Uterus (tissue), 4 donors: ENCODE results near the gene ARSA. TPM values are rescaled to one million over a fixed set of nuclear protein-coding genes. Genes with fewer than 3 reads are reported as not detected.
A peak's percentile ranks its signal among the peaks of the same experiment; 100 is the strongest.

ENCODE experiments used
- DNase-seq, 2 donors: peaks; one replicate each; pipeline ENCODE4 v3.0.0-alpha.2; 2019 to 2020
- H3K27ac ChIP-seq, 2 donors: fragments of 200-600 bp; sonication (generic); 1 replicate in 1 of 2; 2 replicates in 1 of 2; pipeline ENCODE4 v1.5.1; 2016 to 2018
- H3K27me3 ChIP-seq, 2 donors: fragments of 200-600 bp; sonication (generic); one replicate each; pipeline ENCODE4 v1.5.1; 2018 to 2019; ENCODE audit warnings: control low read depth in 1 of 2
- H3K36me3 ChIP-seq, 2 donors: fragments of 200-600 bp; sonication (generic); one replicate each; pipeline ENCODE4 v1.5.1; 2019; ENCODE audit warnings: control low read depth in 1 of 2
- H3K4me1 ChIP-seq, 2 donors: fragments of 200-600 bp; sonication (generic); one replicate each; pipeline ENCODE4 v1.5.1; 2018 to 2019; ENCODE audit warnings: control low read depth in 1 of 2
- H3K4me3 ChIP-seq, 2 donors: fragments of 200-600 bp; sonication (generic); 1 replicate in 1 of 2; 2 replicates in 1 of 2; pipeline ENCODE4 v1.5.1; 2018 to 2019; ENCODE audit warnings: mild to moderate bottlenecking in 1 of 2
- H3K9me3 ChIP-seq, 2 donors: fragments of 200-600 bp; sonication (generic); one replicate each; pipeline ENCODE4 v1.5.1; 2019; ENCODE audit warnings: control low read depth in 1 of 2
- POLR2A ChIP-seq, 2 donors: fragments of 450-650 bp; IDR thresholded peaks; one replicate each; pipeline ENCODE4 v1.6.1; 2016; ENCODE audit warnings: antibody characterized with exemption in 2 of 2, mild to moderate bottlenecking in 1 of 2, moderate library complexity in 1 of 2
- intact Hi-C: fragments of 100-400 bp; cut with DNase I; formaldehyde crosslinking; loops from one replicate; pipeline ENCODE4 v1.15.1; 2023; ENCODE audit warnings: low total_unique reads
- total RNA-seq, 4 donors: library from RNA; depleted of rRNA in 3 of 4; stranded (reverse); fragments of >200 nt in 3 of 4; gene quantifications; one replicate each; pipeline versions ENCODE4 v1.1.0 to v1.2.4, GENCODE V29; 2014 to 2023
- TF ChIP-seq, protein P1 (sequence below), 4 experiments: fragments of 200-600 bp in 2 of 4; fragments of 450-650 bp in 2 of 4; sonication (generic) in 2 of 4; IDR thresholded peaks; one replicate each; pipeline ENCODE4 v1.5.1; 2016 to 2019; ENCODE audit warnings: antibody characterized with exemption in 4 of 4, mild to moderate bottlenecking in 2 of 4, moderate library complexity in 1 of 4
- donor health status: DM: yes; HTN: yes; CAD: no.

ARSA gene
- total RNA-seq, 4 donors from 2014 or later: 5.3 to 41.6 (median 10.6) TPM

DNA sequence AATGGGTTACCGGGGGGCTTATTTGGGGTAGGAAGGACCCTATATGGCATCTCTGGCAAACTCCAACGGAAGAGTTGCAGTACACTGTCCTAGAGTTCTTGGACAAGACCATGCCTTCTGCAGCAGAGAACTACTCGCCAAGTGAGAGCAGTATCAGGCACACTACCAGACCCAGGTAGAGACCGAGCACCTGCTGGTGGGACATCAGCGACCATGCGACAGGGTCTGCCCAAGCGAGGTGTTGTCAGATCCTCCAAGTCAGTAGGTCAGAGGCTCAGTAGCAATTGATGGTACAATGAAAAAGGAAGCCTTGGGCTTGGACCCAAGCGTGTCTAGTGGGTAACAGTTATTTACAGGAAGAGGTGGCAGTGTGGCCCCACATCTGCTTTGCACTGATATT, 42.2 kb downstream of the ARSA start:
- no peak overlapping the region for H3K4me3 ChIP-seq
- intact Hi-C loops: no loop called here
- TF ChIP-seq, protein P1, sequence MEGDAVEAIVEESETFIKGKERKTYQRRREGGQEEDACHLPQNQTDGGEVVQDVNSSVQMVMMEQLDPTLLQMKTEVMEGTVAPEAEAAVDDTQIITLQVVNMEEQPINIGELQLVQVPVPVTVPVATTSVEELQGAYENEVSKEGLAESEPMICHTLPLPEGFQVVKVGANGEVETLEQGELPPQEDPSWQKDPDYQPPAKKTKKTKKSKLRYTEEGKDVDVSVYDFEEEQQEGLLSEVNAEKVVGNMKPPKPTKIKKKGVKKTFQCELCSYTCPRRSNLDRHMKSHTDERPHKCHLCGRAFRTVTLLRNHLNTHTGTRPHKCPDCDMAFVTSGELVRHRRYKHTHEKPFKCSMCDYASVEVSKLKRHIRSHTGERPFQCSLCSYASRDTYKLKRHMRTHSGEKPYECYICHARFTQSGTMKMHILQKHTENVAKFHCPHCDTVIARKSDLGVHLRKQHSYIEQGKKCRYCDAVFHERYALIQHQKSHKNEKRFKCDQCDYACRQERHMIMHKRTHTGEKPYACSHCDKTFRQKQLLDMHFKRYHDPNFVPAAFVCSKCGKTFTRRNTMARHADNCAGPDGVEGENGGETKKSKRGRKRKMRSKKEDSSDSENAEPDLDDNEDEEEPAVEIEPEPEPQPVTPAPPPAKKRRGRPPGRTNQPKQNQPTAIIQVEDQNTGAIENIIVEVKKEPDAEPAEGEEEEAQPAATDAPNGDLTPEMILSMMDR (IDR thresholded peaks at IDR 0.05): no peak
- no peak for TF ChIP-seq POLR2A (IDR thresholded peaks at IDR 0.05)
- peaks cover 4 to 7% of the 10 kb centered on the region in 2 donors for H3K4me1 ChIP-seq
- H3K27ac ChIP-seq: no peak overlapping the region
- no peaks in the 10 kb centered on the region for H3K9me3 ChIP-seq
- no peaks in the 10 kb centered on the region for H3K27me3 ChIP-seq
- H3K36me3 ChIP-seq: no peaks in the 10 kb centered on the region
- DNase-seq: no peak

DNA sequence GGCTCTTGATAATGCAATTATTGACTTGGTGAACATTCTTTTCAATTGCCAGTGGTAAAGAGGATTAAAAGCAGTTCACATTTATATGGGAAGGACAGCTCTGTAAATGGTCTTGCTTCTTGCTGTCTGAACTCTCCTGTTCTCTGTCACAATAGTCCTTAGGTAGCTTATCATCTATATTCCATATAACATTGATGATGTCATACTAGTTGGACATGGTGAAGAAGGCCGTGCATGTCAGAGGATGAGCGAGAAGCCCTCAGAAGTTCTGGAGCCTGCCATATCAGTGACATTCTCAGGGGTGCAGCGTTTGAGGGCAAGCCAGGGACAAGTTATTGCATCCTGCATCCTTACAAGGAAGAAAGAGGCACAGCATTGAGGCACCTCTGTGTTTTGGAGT, 42.7 kb downstream of the ARSA start:
- H3K4me1 ChIP-seq: peaks cover 4 to 7% of the 10 kb centered on the region in 2 donors
- H3K9me3 ChIP-seq: no peaks in the 10 kb centered on the region
- TF ChIP-seq, protein P1 (IDR thresholded peaks at IDR 0.05): no peak
- no peak for TF ChIP-seq POLR2A (IDR thresholded peaks at IDR 0.05)
- no peak overlapping the region for H3K27ac ChIP-seq
- H3K27me3 ChIP-seq: no peaks in the 10 kb centered on the region
- DNase-seq: no peak
- H3K36me3 ChIP-seq: no peaks in the 10 kb centered on the region
- intact Hi-C loops: no loop called here
- H3K4me3 ChIP-seq: no peak overlapping the region

DNA sequence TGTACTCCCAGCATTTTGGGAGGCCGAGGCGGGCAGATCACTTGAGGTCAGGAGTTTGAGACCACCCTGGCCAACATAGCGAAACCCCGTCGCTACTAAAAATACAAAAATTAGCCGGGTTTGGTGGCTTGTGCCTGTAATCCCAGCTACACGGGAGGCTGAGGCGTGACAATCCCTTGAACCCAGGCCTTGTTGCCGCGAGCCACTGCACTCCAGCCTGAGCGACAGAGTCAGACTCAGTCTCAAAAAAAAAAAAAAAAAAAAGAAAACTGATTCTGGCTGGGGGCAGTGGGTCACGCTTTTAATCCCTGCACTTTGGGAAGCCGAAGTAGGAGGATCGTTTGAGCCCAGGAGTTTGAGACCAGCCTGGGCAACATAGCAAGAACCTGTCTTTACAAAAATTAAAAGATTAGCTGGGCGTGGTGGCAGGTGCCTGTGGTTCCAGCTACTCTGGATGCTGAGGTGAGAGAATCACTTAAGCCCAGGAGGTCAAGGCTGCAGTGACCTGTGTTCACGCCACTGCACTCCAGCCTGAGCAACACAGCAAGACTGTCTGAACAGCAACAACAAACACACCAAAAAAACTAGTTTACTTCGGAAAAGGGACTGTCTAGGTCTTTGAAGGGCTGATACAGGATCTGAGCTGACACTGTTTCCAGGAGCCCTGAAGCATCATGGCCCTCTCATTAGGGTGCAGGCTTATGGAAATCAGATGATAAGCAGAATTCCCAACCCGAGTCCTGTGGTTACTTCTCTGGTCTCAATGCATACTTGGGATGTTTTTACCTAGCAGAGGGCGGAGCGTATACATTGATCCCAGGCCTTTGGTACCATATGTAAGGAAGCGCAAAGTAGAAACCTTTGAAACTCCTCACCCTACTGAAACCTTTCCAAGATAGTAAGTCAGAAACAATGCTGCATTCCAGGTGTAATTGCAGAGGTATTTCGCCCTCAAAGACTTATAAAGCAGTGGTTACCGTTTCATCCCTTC, 43.6 kb downstream of the ARSA start:
- no peak overlapping the region for H3K4me3 ChIP-seq
- TF ChIP-seq POLR2A (IDR thresholded peaks at IDR 0.05): no peak
- TF ChIP-seq, protein P1 (IDR thresholded peaks at IDR 0.05): no peak
- H3K4me1 ChIP-seq: peaks cover 4 to 7% of the 10 kb centered on the region in 2 donors
- no peak overlapping the region for H3K27ac ChIP-seq
- no peaks in the 10 kb centered on the region for H3K9me3 ChIP-seq
- no peaks in the 10 kb centered on the region for H3K36me3 ChIP-seq
- H3K27me3 ChIP-seq: no peaks in the 10 kb centered on the region
- DNase-seq: no peak
- intact Hi-C loops: no loop called here

DNA sequence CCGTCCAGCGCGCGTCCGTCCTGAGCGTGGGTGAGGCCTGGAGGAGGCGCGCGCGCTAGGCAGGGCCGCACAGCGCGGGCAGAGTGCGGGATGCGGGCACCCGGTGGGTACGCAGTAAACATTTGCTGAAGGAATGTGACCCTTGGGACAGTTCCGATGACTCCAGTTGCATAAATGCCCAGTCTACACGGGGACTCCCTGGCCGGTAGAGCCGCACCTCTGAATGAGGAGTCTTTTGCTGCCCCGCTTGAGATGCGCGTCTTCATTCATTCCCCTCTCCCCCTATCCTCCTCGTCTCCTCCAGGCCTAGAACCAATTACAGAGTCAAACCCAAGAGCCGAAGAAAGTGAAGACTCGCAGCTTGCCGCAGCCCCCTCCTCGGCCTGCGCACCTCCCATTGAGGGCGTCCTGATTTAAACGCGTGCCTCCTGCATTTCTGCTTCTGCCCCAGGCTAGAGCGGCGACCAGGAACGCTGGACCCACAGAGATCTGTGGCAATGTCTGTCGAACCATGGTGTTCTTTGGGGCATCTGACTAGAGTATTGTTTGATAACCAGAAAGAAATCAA, 44.6 kb downstream of the ARSA start:
- no peak for DNase-seq
- intact Hi-C loops: no loop called here
- Histone ChIP-seq H3K36me3 (no peaks in the 10 kb centered on the region), H3K4me3 (peak overlapping the region; percentile 29 to 69), H3K9me3 (no peaks in the 10 kb centered on the region), H3K4me1 (peaks cover 4 to 7% of the 10 kb centered on the region in 2 donors), H3K27me3 (no peaks in the 10 kb centered on the region), H3K27ac (peak overlapping the region; percentile 3 to 78)
- TF ChIP-seq, protein P1 (IDR thresholded peaks at IDR 0.05): no peak
- no peak for TF ChIP-seq POLR2A (IDR thresholded peaks at IDR 0.05)
